Measurements from ENCODE around the gene TRAPPC12.
"Not testable (repeated sequence)": the region's sequence is repeated elsewhere in the genome, so short reads cannot be mapped to it uniquely, and the experiment has no call there.

Gene TRAPPC12

GRCh38 chr2:3488855-3489763, 109.6 kb downstream of the TRAPPC12 start:
- no peak for DNase-seq

GRCh38 chr2:3489764-3490115, 110.2 kb downstream of the TRAPPC12 start:
- no peak for DNase-seq

GRCh38 chr2:3490191-3491170, 111.0 kb downstream of the TRAPPC12 start:
- DNase-seq: no peak

GRCh38 chr2:3491306-3491705, 111.8 kb downstream of the TRAPPC12 start:
- no peak for DNase-seq

- DNase-seq: no peak
Measured at GRCh38 chr2:3491716-3492474, 112.4 kb downstream of the TRAPPC12 start.

- not testable (repeated sequence) for DNase-seq
Measured at GRCh38 chr2:3492475-3492787, 112.9 kb downstream of the TRAPPC12 start.

- peak; percentile 29 for DNase-seq
Measured at GRCh38 chr2:3492951-3493614, 113.6 kb downstream of the TRAPPC12 start.

GRCh38 chr2:3493615-3494007, 114.1 kb downstream of the TRAPPC12 start:
- DNase-seq: peak; percentile 85

GRCh38 chr2:3494984-3495666, 115.6 kb downstream of the TRAPPC12 start:
- no peak for DNase-seq

GRCh38 chr2:3496708-3497080, 117.2 kb downstream of the TRAPPC12 start:
- not testable (repeated sequence) for DNase-seq

GRCh38 chr2:3498783-3499394, 119.4 kb downstream of the TRAPPC12 start:
- DNase-seq: no peak

- no peak for DNase-seq
Measured at GRCh38 chr2:3500326-3500899, 120.9 kb downstream of the TRAPPC12 start.

- no peak for DNase-seq
Measured at GRCh38 chr2:3503046-3503445, 123.6 kb downstream of the TRAPPC12 start.

GRCh38 chr2:3503483-3503882, 124.0 kb downstream of the TRAPPC12 start:
- no peak for DNase-seq

- DNase-seq: no peak
Measured at GRCh38 chr2:3504741-3505140, 125.2 kb downstream of the TRAPPC12 start.

GRCh38 chr2:3505771-3506170, 126.3 kb downstream of the TRAPPC12 start:
- DNase-seq: no peak

- no peak for DNase-seq
Measured at GRCh38 chr2:3512086-3512485, 132.6 kb downstream of the TRAPPC12 start.

GRCh38 chr2:3513026-3513810, 133.7 kb downstream of the TRAPPC12 start:
- DNase-seq: no peak

- not testable (repeated sequence) for DNase-seq
Measured at GRCh38 chr2:3515438-3515837, 135.9 kb downstream of the TRAPPC12 start.

- no peak for DNase-seq
Measured at GRCh38 chr2:3516831-3517230, 137.3 kb downstream of the TRAPPC12 start.

Measured in NCI-H2227 treated with DMSO at 0.1 percent for 48 hours (cell line).